GM18505 (cell line): ENCODE data around the gene FRAS1.
"Not testable (repeated sequence)": the region's sequence is repeated elsewhere in the genome, so short reads cannot be mapped to it uniquely, and the experiment has no call there.

Experiments
- ATAC-seq: cut with Tn5 transposase; IDR thresholded peaks from one replicate; pipeline ENCODE4 v1.9.1; 2021; ENCODE audit not compliant: unreplicated experiment
- POLR2A ChIP-seq: IDR thresholded peaks from 4 replicates; pipeline ENCODE4 v1.6.1; 2011; ENCODE audit warnings: borderline replicate concordance; ENCODE audit not compliant: insufficient read depth, insufficient read length; ENCODE audit errors: extremely low read depth

Gene FRAS1

DNA sequence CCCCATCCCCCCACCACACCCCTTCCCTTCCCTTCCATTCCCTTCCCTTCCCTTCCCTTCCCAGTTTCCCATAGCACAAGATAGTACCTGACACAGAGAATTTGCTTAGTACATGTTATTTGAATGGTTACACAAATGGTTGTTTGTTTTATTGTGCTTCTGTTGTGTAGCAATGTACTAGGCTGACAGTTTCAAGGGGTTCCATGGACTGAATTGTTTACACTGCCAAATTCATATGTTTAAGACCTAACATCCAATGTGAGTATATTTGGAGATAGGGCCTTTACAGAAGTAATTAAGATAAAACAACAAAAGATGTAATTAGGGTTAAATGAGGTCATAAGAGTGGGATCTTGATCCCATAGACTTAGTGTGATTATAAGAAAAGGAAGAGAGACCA lies 133.5 kb downstream of the FRAS1 start:
- no peak for ATAC-seq
- TF ChIP-seq POLR2A, result no peak

DNA sequence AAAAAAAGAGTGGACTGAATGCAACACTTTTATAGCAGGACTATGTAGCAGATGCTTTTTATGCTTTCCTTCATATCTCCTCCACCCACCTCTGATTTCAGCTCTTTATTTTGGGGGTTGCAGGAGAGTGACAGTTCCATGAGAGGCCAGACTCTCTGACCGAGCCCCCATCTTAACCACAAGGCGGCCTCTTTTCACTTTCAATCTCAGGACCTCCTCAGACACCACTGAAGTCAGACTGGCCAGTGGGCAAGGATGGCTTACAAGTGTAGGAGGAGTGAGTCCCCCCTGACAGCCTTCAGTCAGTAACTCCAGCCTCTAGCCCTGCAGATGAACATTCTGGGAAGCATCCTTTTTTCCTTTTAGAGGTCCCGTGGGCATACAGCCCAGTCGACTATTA lies 140.8 kb downstream of the FRAS1 start:
- no peak for TF ChIP-seq POLR2A
- ATAC-seq, result no peak

DNA sequence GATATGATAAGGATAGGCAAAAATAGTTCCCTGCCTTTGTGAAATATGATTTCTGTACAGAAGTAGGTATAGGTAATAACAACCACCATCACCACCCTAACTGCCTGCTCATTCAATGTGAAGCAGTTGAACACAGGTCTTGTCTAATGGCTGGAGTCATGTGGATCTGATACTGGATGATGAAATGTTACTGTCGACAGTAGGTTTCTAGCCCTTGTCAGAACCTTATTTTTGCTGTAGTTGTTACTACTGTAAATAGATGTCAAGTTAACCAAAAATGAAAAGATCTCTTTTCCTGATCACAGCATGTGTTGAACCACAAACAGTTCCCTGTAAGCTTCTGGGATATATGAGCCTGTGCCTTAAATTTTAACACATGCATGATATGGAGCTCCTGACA lies 142.9 kb downstream of the FRAS1 start:
- no peak for ATAC-seq

DNA sequence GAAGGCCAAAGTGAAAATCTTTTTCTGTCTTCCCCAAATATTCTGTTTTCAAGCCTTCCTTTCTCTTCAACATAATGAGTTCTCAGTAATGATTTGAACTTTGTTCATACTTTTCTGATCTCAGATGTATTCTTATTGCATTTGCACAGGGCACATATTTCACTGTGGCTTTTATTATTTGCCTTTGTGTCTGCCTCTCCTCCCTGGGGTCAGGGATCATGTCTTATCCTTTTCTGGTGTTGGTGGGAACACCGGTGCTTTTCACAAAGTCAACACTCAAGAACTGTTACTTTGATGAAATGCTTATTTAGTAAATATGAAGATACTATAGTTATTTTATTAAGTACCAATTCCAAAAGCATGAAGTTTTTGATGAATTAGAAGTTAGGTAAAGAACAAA lies 143.8 kb downstream of the FRAS1 start:
- no peak for ATAC-seq
- TF ChIP-seq POLR2A, result no peak

More for the DNA sequence above, 142.9 kb downstream of the FRAS1 start:
- TF ChIP-seq POLR2A, result no peak

DNA sequence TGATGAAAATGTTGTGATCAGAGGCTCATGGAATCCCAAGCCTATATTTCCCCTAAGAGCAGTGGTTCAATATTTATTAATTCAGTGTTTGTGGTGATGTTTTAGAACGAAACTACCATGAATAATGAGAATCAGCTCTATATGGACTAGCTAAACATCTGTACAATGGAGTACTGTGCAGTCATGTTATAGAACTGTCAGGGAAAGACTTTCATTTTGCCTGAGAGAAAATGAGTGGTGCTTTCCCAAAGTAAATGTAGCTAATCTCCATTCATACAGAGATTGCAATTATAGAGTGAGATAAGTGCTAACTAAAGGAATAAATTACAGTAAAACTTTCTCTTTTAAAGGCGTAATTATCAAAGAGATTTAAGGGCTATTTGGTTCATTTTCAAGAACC lies 147.1 kb downstream of the FRAS1 start:
- no peak for TF ChIP-seq POLR2A
- no peak for ATAC-seq

DNA sequence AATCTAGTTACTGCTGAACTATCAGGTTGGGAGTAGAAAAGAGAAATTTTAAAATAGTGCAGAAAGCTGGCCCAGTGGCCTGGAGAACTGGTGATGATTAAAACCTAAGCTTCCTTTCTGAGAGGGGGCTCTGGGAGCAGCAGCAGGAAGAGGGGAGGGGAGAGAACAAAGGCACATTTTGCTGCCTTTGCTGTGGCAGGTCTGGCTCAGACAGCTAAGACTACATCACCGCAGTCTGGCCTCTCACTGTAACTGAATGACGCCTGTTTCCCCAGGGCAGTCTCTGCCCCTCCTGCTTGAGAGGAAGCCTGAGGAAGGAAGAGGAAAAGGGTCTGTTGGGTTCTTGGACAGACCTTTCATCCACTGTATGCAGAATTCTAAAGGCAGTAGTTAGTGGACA lies 148.5 kb downstream of the FRAS1 start:
- ATAC-seq, result no peak
- no peak for TF ChIP-seq POLR2A

DNA sequence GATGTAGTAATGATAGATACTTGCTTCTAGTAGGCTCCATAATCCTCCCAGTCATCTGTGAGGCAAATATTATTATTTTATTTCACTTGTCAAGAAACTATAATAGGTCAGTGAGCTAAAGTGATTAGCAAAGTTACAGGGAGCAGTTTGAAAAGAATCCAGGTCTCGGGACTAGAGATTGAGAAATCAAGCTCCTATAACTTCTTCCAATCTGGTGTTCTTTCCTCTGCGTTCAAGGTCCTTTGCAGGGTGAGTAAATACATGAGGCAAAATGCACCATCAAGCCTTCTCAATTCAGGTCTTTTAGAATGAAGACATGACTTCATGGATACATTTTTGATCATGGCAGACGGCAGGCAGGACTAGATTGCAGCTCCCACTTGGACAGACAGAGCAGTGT lies 150.4 kb downstream of the FRAS1 start:
- ATAC-seq, result no peak
- TF ChIP-seq POLR2A, result no peak

DNA sequence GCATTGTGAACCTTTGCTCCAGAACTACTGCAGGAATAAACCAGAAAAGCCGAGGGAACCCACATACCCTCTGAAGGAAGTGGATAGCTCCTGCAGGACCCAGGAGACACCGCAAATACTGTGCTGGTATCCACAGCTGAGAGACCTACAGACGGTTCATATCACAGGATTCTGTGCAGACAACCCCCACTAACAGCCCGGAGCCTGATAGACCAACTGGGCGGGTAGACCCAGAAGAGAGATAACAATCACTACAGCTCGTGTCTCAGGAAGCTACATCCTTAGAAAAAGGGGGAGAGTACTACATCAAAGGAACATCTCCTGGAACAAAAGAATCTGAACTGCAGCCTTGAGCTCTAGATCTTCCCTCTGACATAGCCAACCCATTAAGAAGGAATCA lies 150.8 kb downstream of the FRAS1 start:
- no peak for TF ChIP-seq POLR2A
- ATAC-seq, result no peak

DNA sequence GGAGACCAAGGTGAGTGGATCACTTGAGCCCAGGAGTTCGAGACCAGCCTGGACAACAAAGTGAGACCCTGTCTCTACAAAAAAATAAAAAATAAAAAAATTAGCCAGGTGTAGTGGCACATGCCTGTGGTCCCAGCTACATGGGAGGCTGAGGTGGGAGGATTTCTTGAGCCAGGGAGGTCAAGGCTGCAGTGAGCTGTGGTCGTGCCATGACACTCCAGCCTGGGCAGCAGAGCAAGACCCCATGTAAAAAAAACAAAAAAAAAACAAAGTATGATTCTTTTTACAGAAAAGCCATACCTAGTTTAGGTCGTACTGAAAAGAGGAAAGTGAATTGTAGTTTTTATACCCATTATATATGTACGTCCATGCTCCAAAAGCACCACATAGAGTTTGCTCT lies 151.8 kb downstream of the FRAS1 start:
- not testable (repeated sequence) for ATAC-seq

DNA sequence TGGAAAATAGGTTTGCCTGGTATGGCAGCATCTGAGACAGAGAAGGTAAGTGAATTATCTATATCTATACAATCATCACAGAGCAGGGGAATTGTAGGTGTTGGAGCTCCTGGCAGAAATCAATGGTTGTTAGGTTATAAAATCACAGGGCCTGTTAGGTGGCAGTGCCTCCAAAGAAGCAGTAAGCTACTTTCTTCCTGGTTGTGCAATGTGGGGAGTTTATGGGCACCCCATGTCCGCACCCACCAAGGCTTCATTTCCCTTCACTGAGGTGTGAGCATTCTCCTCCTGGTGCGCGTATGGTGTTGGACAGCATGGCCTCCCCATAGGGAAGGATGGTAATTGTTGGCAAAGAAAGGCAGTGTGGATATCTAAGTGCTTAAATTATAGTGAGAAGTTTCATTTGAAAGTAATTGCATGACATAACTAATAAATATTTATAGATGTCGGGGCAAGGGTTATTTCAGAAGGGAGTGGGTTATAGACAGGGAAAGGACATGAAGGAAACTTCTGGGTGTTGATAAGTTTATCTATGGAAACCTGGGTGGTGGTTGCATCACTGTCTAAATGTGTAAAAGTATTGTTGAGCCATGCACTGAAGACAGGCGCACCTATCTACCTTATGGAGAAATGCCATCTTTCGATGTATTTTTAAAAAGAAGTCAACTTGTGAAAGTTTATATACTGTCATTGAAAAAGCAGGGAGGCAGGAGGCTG lies 153.7 kb downstream of the FRAS1 start:
- ATAC-seq, result no peak
- no peak for TF ChIP-seq POLR2A

DNA sequence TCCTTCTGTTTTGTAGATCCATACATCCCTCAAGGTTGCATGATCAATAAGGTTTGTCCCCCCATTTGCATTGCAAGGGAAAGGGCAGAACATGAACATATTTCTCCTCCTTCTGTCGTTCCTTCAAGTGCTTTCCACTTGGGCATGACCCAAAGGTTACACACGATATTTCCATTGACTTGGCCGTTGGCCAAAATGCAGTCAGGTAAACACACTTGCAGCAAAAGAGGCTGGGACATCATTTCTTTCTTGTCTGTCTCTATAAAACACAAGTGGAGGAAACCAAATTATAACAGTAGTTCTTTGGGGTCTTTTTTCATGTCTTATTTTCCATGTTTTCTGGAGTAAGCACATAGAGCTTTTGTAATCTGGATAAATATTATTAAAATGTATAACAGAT lies 156.1 kb downstream of the FRAS1 start:
- no peak for TF ChIP-seq POLR2A
- no peak for ATAC-seq

DNA sequence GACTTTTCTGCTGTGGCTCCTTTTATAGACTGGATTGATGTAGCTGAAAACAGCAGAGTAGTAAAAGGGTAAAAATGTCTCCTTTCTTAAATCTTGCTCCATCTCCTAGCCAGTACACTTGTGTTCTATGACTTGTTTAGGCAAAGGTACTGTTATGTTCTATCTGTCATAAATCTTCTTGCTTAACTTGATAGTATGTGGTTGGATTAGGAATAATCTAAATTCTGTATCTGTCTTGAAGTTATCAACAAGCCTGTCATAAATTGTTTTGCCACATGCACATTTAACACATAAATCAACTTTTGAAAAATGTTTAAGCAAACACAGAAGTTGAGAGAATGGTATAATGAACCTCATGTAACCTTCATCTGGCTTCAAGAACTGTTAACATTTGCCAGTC lies 157.0 kb downstream of the FRAS1 start:
- ATAC-seq, result no peak
- TF ChIP-seq POLR2A, result no peak

DNA sequence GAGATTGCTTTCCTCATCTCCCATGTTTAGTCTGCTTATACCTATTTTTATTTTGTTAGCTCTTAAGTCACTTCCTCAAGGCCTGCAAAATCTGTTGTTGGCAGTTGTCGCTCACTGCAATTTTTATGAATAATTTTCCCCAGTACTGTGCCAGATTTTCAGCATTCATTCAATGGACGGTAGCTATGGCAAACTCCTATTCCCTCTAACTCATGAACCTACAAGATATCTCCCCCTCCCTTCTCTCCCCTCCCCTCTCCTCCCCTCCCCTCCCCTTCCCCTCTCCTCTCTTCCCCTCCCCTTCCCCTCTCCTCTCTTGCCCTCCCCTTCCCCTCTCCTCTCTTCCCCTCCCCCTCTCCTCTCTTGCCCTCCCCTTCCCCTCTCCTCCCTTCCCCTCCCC lies 160.4 kb downstream of the FRAS1 start:
- ATAC-seq, result no peak
- no peak for TF ChIP-seq POLR2A

DNA sequence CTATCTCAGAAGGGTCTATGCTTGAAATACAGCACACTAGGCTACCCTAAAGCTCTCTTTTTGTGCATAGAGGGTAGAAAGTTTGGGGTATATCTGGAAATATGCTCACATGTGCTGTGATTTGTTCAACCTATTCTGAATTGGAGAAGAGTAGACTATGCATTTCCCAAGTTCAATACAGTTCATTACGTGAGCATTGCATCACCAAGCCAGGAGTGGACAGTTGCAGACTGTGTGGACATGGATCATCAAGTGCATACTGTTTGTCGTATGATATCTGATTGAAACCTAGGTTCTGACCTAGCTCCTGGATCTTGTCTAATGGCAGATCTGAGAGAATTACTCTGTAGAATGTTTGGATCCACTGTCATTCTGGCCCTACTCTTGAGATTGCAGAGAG lies 161.1 kb downstream of the FRAS1 start:
- no peak for ATAC-seq
- no peak for TF ChIP-seq POLR2A

DNA sequence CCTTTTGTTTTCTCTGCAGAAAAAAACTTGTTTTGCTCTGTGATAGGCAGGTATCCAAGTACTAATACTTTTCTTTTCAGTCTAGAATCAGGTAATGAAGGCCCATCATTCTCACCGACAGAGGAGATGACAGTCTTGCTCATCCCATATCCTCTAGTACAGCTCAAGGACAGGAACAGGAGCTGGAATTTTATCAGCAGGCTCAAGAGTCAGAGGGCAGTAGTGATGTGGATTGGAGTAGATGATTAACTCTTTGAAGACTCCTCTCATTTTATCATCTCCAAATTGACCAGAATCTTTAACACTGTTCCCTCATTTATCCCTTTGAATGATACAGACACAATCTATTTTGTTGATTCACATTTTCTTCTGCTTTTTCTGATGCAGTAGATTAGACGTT lies 162.7 kb downstream of the FRAS1 start:
- no peak for ATAC-seq
- no peak for TF ChIP-seq POLR2A
